GM12872 (cell line): Measurements from ENCODE around the gene FBXO8.

Source experiments
- CTCF ChIP-seq: IDR thresholded peaks from 3 replicates; pipeline ENCODE4 v1.5.1; 2011; ENCODE audit warnings: low read depth, mild to moderate bottlenecking, low read length, moderate library complexity; ENCODE audit not compliant: insufficient read depth

The FBXO8 gene

GRCh38 chr4:174218127-174218790 is 65.2 kb downstream of the FBXO8 start:
- no peak for TF ChIP-seq CTCF

GRCh38 chr4:174217273-174218126 is 66.0 kb downstream of the FBXO8 start:
- TF ChIP-seq CTCF = no peak

- TF ChIP-seq CTCF = no peak
Measured at GRCh38 chr4:174216799-174217272, 66.6 kb downstream of the FBXO8 start.

GRCh38 chr4:174215961-174216680 is 67.3 kb downstream of the FBXO8 start:
- no peak for TF ChIP-seq CTCF

GRCh38 chr4:174215057-174215456 is 68.4 kb downstream of the FBXO8 start:
- no peak for TF ChIP-seq CTCF

- TF ChIP-seq CTCF = no peak
Measured at GRCh38 chr4:174214101-174214878, 69.2 kb downstream of the FBXO8 start.
